Neural cell (in vitro differentiated cells): Measurements from ENCODE around the gene HCN1.

Experiments used
- CTCF ChIP-seq: fragments of 450-650 bp; IDR thresholded peaks from 2 replicates; pipeline ENCODE4 v1.5.1; 2014; ENCODE audit warnings: antibody characterized with exemption, mild to moderate bottlenecking, moderate library complexity; ENCODE audit not compliant: poor library complexity, severe bottlenecking
- EP300 ChIP-seq: fragments of 450-650 bp; conservative IDR thresholded peaks from 2 replicates; pipeline ENCODE4 v1.6.1; 2014; ENCODE audit warnings: antibody characterized with exemption, mild to moderate bottlenecking, moderate library complexity; ENCODE audit not compliant: poor library complexity, severe bottlenecking

GRCh38 chr5:45521067-45521466 lies 175.1 kb downstream of the HCN1 start:
- TF ChIP-seq CTCF: peak; percentile 36
- TF ChIP-seq EP300: no peak
